ENCODE results near the gene CHURC1.

GRCh38 chr14:64938972-64939816 lies 24.9 kb downstream of the CHURC1 start:
- TF ChIP-seq, protein P1, sequence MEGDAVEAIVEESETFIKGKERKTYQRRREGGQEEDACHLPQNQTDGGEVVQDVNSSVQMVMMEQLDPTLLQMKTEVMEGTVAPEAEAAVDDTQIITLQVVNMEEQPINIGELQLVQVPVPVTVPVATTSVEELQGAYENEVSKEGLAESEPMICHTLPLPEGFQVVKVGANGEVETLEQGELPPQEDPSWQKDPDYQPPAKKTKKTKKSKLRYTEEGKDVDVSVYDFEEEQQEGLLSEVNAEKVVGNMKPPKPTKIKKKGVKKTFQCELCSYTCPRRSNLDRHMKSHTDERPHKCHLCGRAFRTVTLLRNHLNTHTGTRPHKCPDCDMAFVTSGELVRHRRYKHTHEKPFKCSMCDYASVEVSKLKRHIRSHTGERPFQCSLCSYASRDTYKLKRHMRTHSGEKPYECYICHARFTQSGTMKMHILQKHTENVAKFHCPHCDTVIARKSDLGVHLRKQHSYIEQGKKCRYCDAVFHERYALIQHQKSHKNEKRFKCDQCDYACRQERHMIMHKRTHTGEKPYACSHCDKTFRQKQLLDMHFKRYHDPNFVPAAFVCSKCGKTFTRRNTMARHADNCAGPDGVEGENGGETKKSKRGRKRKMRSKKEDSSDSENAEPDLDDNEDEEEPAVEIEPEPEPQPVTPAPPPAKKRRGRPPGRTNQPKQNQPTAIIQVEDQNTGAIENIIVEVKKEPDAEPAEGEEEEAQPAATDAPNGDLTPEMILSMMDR (IDR thresholded peaks at IDR 0.05; ENCODE audit: poor library complexity), result no peak
- TF ChIP-seq EZH2phosphoT487 (IDR thresholded peaks at IDR 0.05; ENCODE audit: low read depth, severe bottlenecking, unreplicated experiment), result no peak
